ENCODE results near the gene AGBL5.

DNA sequence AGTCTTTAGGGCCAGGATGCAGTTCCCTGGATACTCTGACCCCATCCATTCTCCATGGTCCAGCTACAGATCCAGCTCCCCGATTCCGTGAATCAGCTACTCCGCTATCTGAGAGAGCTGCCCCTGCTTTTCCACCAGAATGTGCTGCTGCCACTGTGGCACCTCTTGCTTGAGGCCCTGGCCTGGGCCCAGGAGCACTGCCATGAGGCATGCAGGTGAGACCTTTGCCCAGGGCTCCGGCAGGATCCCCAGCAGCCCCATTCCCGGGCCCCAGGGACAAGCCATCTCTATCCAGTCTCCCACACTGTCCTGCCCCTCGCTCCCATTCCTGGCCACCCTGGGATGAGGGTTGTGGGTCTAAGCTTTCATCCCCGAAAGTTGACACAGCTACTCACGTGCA, 11.2 kb upstream of the AGBL5 start:
- TF ChIP-seq CHD4 (IDR thresholded peaks at IDR 0.05; ENCODE audit: insufficient read depth, insufficient replicate concordance, low read depth, low read length, poor library complexity, severe bottlenecking) (no peak), SMARCA5 (IDR thresholded peaks at IDR 0.05) (no peak), ZNF121 (CRISPR knock-in tag; conservative IDR thresholded peaks at IDR 0.05) (no peak), NR3C1 (CRISPR knock-in tag; IDR thresholded peaks at IDR 0.05) (no peak), GABPA (tag; conservative IDR thresholded peaks at IDR 0.05; ENCODE audit: low read depth) (no peak)
- TF ChIP-seq, protein P1, sequence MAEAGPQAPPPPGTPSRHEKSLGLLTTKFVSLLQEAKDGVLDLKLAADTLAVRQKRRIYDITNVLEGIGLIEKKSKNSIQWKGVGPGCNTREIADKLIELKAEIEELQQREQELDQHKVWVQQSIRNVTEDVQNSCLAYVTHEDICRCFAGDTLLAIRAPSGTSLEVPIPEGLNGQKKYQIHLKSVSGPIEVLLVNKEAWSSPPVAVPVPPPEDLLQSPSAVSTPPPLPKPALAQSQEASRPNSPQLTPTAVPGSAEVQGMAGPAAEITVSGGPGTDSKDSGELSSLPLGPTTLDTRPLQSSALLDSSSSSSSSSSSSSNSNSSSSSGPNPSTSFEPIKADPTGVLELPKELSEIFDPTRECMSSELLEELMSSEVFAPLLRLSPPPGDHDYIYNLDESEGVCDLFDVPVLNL (CRISPR knock-in tag; IDR thresholded peaks at IDR 0.05; ENCODE audit: low read depth), result no peak
- TF ChIP-seq, protein P2, sequence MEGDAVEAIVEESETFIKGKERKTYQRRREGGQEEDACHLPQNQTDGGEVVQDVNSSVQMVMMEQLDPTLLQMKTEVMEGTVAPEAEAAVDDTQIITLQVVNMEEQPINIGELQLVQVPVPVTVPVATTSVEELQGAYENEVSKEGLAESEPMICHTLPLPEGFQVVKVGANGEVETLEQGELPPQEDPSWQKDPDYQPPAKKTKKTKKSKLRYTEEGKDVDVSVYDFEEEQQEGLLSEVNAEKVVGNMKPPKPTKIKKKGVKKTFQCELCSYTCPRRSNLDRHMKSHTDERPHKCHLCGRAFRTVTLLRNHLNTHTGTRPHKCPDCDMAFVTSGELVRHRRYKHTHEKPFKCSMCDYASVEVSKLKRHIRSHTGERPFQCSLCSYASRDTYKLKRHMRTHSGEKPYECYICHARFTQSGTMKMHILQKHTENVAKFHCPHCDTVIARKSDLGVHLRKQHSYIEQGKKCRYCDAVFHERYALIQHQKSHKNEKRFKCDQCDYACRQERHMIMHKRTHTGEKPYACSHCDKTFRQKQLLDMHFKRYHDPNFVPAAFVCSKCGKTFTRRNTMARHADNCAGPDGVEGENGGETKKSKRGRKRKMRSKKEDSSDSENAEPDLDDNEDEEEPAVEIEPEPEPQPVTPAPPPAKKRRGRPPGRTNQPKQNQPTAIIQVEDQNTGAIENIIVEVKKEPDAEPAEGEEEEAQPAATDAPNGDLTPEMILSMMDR (IDR thresholded peaks at IDR 0.05 in 2 of 3, conservative IDR thresholded peaks at IDR 0.05 in 1 of 3; ENCODE audit: insufficient read depth in 2 of 3, low read depth in 1 of 3, low read length in 3 of 3), result no peak
- TF ChIP-seq, protein P3, sequence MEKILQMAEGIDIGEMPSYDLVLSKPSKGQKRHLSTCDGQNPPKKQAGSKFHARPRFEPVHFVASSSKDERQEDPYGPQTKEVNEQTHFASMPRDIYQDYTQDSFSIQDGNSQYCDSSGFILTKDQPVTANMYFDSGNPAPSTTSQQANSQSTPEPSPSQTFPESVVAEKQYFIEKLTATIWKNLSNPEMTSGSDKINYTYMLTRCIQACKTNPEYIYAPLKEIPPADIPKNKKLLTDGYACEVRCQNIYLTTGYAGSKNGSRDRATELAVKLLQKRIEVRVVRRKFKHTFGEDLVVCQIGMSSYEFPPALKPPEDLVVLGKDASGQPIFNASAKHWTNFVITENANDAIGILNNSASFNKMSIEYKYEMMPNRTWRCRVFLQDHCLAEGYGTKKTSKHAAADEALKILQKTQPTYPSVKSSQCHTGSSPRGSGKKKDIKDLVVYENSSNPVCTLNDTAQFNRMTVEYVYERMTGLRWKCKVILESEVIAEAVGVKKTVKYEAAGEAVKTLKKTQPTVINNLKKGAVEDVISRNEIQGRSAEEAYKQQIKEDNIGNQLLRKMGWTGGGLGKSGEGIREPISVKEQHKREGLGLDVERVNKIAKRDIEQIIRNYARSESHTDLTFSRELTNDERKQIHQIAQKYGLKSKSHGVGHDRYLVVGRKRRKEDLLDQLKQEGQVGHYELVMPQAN (IDR thresholded peaks at IDR 0.05; ENCODE audit: borderline replicate concordance), result no peak
